Measurements from ENCODE around the gene HYOU1. TPM values are rescaled to one million over a fixed set of nuclear protein-coding genes. Genes with fewer than 3 reads are reported as not detected.
"Not testable (repeated sequence)": the region's sequence is repeated elsewhere in the genome, so short reads cannot be mapped to it uniquely, and the experiment has no call there.

The HYOU1 gene
- total RNA-seq, 2 experiments from 2014 or later: 133 to 135 TPM

GRCh38 chr11:119017377-119017776 lies 39.6 kb downstream of the HYOU1 start:
- Mint-ChIP-seq H3K27ac (peak overlapping the region; percentile 100), H3K36me3 (ENCODE audit: low read depth) (peaks cover 79% of the 10 kb centered on the region), H3K4me3 (peak overlapping the region; percentile 99), H3K4me1 (ENCODE audit: low read depth) (peaks cover 46% of the 10 kb centered on the region)
- H3K9me3 Mint-ChIP-seq (ENCODE audit: insufficient read depth); ATAC-seq; CTCF ChIA-PET; DNase-seq; H3K27me3 Mint-ChIP-seq (ENCODE audit: low read depth): not testable (repeated sequence)
- POLR2A ChIA-PET: interaction anchor here (1.2 to 4.1 kb wide), 7 partner anchors 10 to 226 kb away, joined by 3 to 28 read pairs (median 17); partner anchors contain the start of genes CENATAC, DDX6 and HYOU1

- Mint-ChIP-seq H3K4me1 (ENCODE audit: low read depth) (peaks cover 42% of the 10 kb centered on the region), H3K27me3 (ENCODE audit: low read depth) (no peaks in the 10 kb centered on the region), H3K27ac (peak overlapping the region; percentile 22), H3K36me3 (ENCODE audit: low read depth) (peaks cover 73% of the 10 kb centered on the region), H3K4me3 (peak overlapping the region; percentile 99), H3K9me3 (ENCODE audit: insufficient read depth) (no peaks in the 10 kb centered on the region)
- CTCF ChIA-PET: interaction anchor here (0.7 to 2.4 kb wide), 6 partner anchors 17 to 305 kb away, joined by 3 to 7 read pairs (median 3); partner anchors contain the start of genes CENATAC and HYOU1
- ATAC-seq (no peak), DNase-seq (no peak)
- POLR2A ChIA-PET: interaction anchor here (0.6 to 4.1 kb wide), 7 partner anchors 11 to 407 kb away, joined by 4 to 28 read pairs (median 9); partner anchors contain the start of genes CENATAC, DDX6, HYOU1 and SLC37A4
Measured at GRCh38 chr11:119016216-119017009, 40.6 kb downstream of the HYOU1 start.

GRCh38 chr11:119015054-119015611 lies 41.9 kb downstream of the HYOU1 start:
- H3K27me3 Mint-ChIP-seq (ENCODE audit: low read depth): no peaks in the 10 kb centered on the region
- DNase-seq (no peak), ATAC-seq (no peak)
- H3K4me1 Mint-ChIP-seq (ENCODE audit: low read depth): peaks cover 30% of the 10 kb centered on the region
- H3K27ac Mint-ChIP-seq: no peak overlapping the region
- H3K9me3 Mint-ChIP-seq (ENCODE audit: insufficient read depth): no peaks in the 10 kb centered on the region
- ChIA-PET POLR2A (interaction anchor here (1.2 to 4.0 kb wide), 5 partner anchors 15 to 80 kb away, joined by 3 to 18 read pairs (median 6); partner anchors contain the start of genes CENATAC, HYOU1, SLC37A4 and VPS11), CTCF (interaction anchor here (1.1 to 2.4 kb wide), 4 partner anchors 17 to 306 kb away, joined by 3 to 7 read pairs (median 5); partner anchors contain the start of genes CENATAC and HYOU1)
- peak overlapping the region; percentile 6 for H3K4me3 Mint-ChIP-seq
- H3K36me3 Mint-ChIP-seq (ENCODE audit: low read depth): peaks cover 77% of the 10 kb centered on the region

- ATAC-seq: no peak
- no peak overlapping the region for H3K4me3 Mint-ChIP-seq
- no peaks in the 10 kb centered on the region for H3K27me3 Mint-ChIP-seq (ENCODE audit: low read depth)
- no peak for DNase-seq
- peaks cover 72% of the 10 kb centered on the region for H3K36me3 Mint-ChIP-seq (ENCODE audit: low read depth)
- no peak overlapping the region for H3K27ac Mint-ChIP-seq
- peaks cover 24% of the 10 kb centered on the region for H3K4me1 Mint-ChIP-seq (ENCODE audit: low read depth)
- ChIA-PET POLR2A (interaction anchor here (1.2 to 4.0 kb wide), 4 partner anchors 16 to 53 kb away, joined by 3 to 18 read pairs (median 8); partner anchors contain the start of genes CENATAC, HYOU1, SLC37A4 and VPS11), CTCF (interaction anchor here (1.9 to 2.4 kb wide), 2 partner anchors 17 to 42 kb away, joined by 7 read pairs; partner anchors contain the start of genes CENATAC and HYOU1)
- no peaks in the 10 kb centered on the region for H3K9me3 Mint-ChIP-seq (ENCODE audit: insufficient read depth)
Measured at GRCh38 chr11:119014209-119014924, 42.6 kb downstream of the HYOU1 start.

- peaks cover 69% of the 10 kb centered on the region for H3K36me3 Mint-ChIP-seq (ENCODE audit: low read depth)
- ChIA-PET CTCF (interaction anchor here (1.3 kb wide), 1 partner anchor 15 kb away, joined by 7 read pairs; the partner anchor contains the start of gene CENATAC), POLR2A (interaction anchor here (0.9 kb wide), 1 partner anchor 55 kb away, joined by 3 read pairs; the partner anchor contains the start of gene VPS11)
Measured at GRCh38 chr11:119012629-119013170, 44.3 kb downstream of the HYOU1 start.

GRCh38 chr11:119011476-119012053 lies 45.4 kb downstream of the HYOU1 start:
- peaks cover 64% of the 10 kb centered on the region for H3K36me3 Mint-ChIP-seq (ENCODE audit: low read depth)
- CTCF ChIA-PET: no interaction called here
- no peaks in the 10 kb centered on the region for H3K27me3 Mint-ChIP-seq (ENCODE audit: low read depth)
- DNase-seq: no peak
- H3K27ac Mint-ChIP-seq: peak overlapping the region; percentile 6
- POLR2A ChIA-PET: no interaction called here
- H3K4me3 Mint-ChIP-seq: no peak overlapping the region
- no peaks in the 10 kb centered on the region for H3K9me3 Mint-ChIP-seq (ENCODE audit: insufficient read depth)
- peaks cover 18% of the 10 kb centered on the region for H3K4me1 Mint-ChIP-seq (ENCODE audit: low read depth)
- no peak for ATAC-seq

More at GRCh38 chr11:119012629-119013170, 44.3 kb downstream of the HYOU1 start:
- H3K4me1 Mint-ChIP-seq (ENCODE audit: low read depth): peaks cover 24% of the 10 kb centered on the region
- peak overlapping the region; percentile 9 for H3K27ac Mint-ChIP-seq
- ATAC-seq: no peak
- no peak overlapping the region for H3K4me3 Mint-ChIP-seq
- H3K27me3 Mint-ChIP-seq (ENCODE audit: low read depth): no peaks in the 10 kb centered on the region
- H3K9me3 Mint-ChIP-seq (ENCODE audit: insufficient read depth): no peaks in the 10 kb centered on the region
- no peak for DNase-seq

GRCh38 chr11:119006656-119007055 lies 50.3 kb downstream of the HYOU1 start:
- POLR2A ChIA-PET: interaction anchor here (0.7 to 1.9 kb wide), 2 partner anchors 11 to 12 kb away, joined by 3 to 4 read pairs; partner anchors contain the start of gene TRAPPC4
- CTCF ChIA-PET: no interaction called here
- Mint-ChIP-seq H3K27ac (no peak overlapping the region), H3K4me1 (ENCODE audit: low read depth) (peaks cover 3% of the 10 kb centered on the region), H3K4me3 (no peak overlapping the region), H3K27me3 (ENCODE audit: low read depth) (no peaks in the 10 kb centered on the region), H3K36me3 (ENCODE audit: low read depth) (peaks cover 48% of the 10 kb centered on the region), H3K9me3 (ENCODE audit: insufficient read depth) (no peaks in the 10 kb centered on the region)
- no peak for DNase-seq
- no peak for ATAC-seq

- peaks cover 41% of the 10 kb centered on the region for H3K4me1 Mint-ChIP-seq (ENCODE audit: low read depth)
- H3K27me3 Mint-ChIP-seq (ENCODE audit: low read depth): no peaks in the 10 kb centered on the region
- H3K4me3 Mint-ChIP-seq: no peak overlapping the region
- ATAC-seq (no peak), DNase-seq (no peak)
- ChIA-PET CTCF (no interaction called here), POLR2A (no interaction called here)
- peaks cover 62% of the 10 kb centered on the region for H3K36me3 Mint-ChIP-seq (ENCODE audit: low read depth)
- no peaks in the 10 kb centered on the region for H3K9me3 Mint-ChIP-seq (ENCODE audit: insufficient read depth)
- H3K27ac Mint-ChIP-seq: no peak overlapping the region
Measured at GRCh38 chr11:119000906-119001305, 56.1 kb downstream of the HYOU1 start.

GRCh38 chr11:118998822-118999221 lies 58.2 kb downstream of the HYOU1 start:
- Mint-ChIP-seq H3K27me3 (ENCODE audit: low read depth) (no peaks in the 10 kb centered on the region), H3K4me1 (ENCODE audit: low read depth) (peaks cover 39% of the 10 kb centered on the region), H3K36me3 (ENCODE audit: low read depth) (peaks cover 52% of the 10 kb centered on the region), H3K4me3 (peak overlapping the region; percentile 90), H3K27ac (peak overlapping the region; percentile 92), H3K9me3 (ENCODE audit: insufficient read depth) (no peaks in the 10 kb centered on the region)
- ATAC-seq (no peak), DNase-seq (no peak)
- ChIA-PET POLR2A (interaction anchor here (0.8 to 2.8 kb wide), 4 partner anchors 17 to 73 kb away, joined by 3 to 37 read pairs (median 10); partner anchors contain the start of genes RPS25 and TRAPPC4), CTCF (interaction anchor here (1.0 to 1.4 kb wide), 2 partner anchors 68 to 309 kb away, joined by 3 to 4 read pairs; no protein-coding TSS in a partner anchor)

- peaks cover 51% of the 10 kb centered on the region for H3K36me3 Mint-ChIP-seq (ENCODE audit: low read depth)
- POLR2A ChIA-PET: interaction anchor here (0.5 to 2.8 kb wide), 6 partner anchors 17 to 392 kb away, joined by 3 to 37 read pairs (median 5); partner anchors contain the start of genes DPAGT1, RPS25 and TRAPPC4
- H3K27ac Mint-ChIP-seq: peak overlapping the region; percentile 92
- H3K4me1 Mint-ChIP-seq (ENCODE audit: low read depth): peaks cover 39% of the 10 kb centered on the region
- no peaks in the 10 kb centered on the region for H3K9me3 Mint-ChIP-seq (ENCODE audit: insufficient read depth)
- CTCF ChIA-PET: interaction anchor here (0.7 to 1.6 kb wide), 8 partner anchors 17 to 596 kb away, joined by 3 to 7 read pairs (median 4); no protein-coding TSS in a partner anchor
- ATAC-seq: peak; percentile 35
- peak overlapping the region; percentile 90 for H3K4me3 Mint-ChIP-seq
- peak; percentile 31 for DNase-seq
- H3K27me3 Mint-ChIP-seq (ENCODE audit: low read depth): no peaks in the 10 kb centered on the region
Measured at GRCh38 chr11:118998388-118998717, 58.7 kb downstream of the HYOU1 start.
